ENCODE measurements around the gene COQ2.
A peak's percentile ranks its signal among the peaks of the same experiment; 100 is the strongest.
"Not testable (repeated sequence)": the region's sequence is repeated elsewhere in the genome, so short reads cannot be mapped to it uniquely, and the experiment has no call there.

Gene COQ2, protein sequence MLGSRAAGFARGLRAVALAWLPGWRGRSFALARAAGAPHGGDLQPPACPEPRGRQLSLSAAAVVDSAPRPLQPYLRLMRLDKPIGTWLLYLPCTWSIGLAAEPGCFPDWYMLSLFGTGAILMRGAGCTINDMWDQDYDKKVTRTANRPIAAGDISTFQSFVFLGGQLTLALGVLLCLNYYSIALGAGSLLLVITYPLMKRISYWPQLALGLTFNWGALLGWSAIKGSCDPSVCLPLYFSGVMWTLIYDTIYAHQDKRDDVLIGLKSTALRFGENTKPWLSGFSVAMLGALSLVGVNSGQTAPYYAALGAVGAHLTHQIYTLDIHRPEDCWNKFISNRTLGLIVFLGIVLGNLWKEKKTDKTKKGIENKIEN

GRCh38 chr4:83284193-83285054 is at the start of gene COQ2:
Gene COQ2 (minus strand): TSS chr4:83284798. CDS start chr4:83284764, 34 bp downstream.
- DNase-seq: peak; percentile 93 to 94

DNA sequence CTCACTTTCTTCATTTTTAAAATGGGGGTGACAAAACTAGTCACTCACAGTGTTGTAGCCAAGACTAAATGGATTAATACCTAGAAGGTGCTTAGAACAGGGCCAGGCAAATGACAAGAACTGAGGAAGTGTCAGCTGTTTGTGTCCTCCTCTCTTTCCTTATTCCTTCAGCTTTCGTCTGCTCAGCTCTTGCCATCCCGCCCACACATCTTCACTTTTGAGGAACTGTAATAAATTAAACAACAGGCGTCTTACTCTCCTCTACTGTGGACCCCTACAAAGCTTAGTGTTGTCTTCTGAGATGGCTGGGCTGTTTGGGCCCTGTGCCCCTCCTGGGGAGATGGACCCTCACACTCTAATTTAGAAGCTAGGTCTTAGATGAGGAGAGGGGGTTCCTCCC is 47.4 kb upstream of the COQ2 start:
- DNase-seq: no peak

- DNase-seq: no peak
Observed at GRCh38 chr4:83329521-83330110, 45.0 kb upstream of the COQ2 start.

GRCh38 chr4:83328521-83329187 is 44.1 kb upstream of the COQ2 start:
- no peak for DNase-seq

- DNase-seq: no peak
Observed at GRCh38 chr4:83326546-83326945, 41.9 kb upstream of the COQ2 start.

- not testable (repeated sequence) for DNase-seq
Observed at GRCh38 chr4:83325306-83325705, 40.7 kb upstream of the COQ2 start.

DNA sequence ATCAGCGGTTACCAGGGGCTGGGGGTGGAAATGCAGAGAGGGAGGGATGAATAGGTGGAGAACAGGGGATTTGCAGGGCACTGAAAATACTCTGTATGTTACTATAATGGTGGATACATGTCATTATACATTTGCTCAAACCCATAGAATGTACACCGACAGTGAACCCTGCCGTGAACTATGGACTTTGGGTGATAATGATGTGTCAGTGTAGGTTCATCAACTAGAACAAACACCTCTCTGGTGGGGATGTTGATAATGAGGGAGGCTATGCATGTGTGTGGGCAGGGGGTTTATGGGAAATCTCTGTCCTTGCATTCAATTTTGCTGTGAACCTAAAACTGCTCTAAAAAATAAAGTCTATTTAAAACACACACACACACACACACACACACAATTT is 38.5 kb upstream of the COQ2 start:
- no peak for DNase-seq

GRCh38 chr4:83320548-83320947 is 36.0 kb upstream of the COQ2 start:
- peak in 1 of 2 donors; percentile 75 for DNase-seq

- no peak for DNase-seq
Observed at GRCh38 chr4:83318666-83319065, 34.1 kb upstream of the COQ2 start.

DNA sequence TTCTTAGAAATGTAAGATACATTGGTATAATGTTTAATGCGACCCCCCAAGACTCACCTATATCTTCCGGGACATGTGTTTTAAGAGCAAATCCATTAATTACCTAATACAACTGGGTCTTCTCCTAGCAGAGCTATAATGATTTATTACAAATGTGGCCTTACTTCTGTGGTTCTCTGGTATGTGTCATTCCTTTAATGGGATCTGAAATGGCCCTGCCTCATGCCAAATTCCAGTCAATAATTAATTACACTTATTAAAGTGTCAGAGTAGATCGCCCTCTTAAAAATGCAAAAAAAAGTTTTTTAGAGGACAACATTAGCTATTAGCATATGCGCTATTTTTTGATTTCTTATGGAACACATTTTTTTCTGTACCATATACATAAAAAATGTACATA is 33.1 kb upstream of the COQ2 start:
- no peak for DNase-seq

GRCh38 chr4:83316459-83317165 is 32.0 kb upstream of the COQ2 start:
- DNase-seq: peak in 1 of 2 donors; percentile 48

GRCh38 chr4:83315341-83315870 is 30.8 kb upstream of the COQ2 start:
- DNase-seq: no peak

- DNase-seq: no peak
Observed at GRCh38 chr4:83308672-83309071, 24.1 kb upstream of the COQ2 start.

DNA sequence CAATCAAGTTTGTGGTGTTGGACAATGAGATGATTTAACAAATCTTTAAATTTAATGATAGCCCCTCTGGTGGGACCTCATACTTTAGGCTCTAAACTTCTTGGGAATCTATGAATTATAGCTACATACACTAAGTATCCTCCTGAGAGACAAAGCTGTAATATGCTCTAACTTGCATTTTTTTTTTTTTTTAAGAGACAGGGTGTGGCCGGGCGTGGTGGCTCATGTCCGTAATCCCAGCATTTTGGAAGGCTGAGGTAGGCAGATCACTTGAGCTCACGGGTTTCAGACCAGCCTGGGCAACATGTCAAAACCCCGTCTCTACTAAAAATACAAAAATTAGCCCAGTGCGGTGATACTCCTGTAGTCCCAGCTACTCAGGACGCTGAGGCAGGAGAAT is 23.3 kb upstream of the COQ2 start:
- DNase-seq: no peak

- DNase-seq: no peak
Observed at GRCh38 chr4:83305187-83305586, 20.6 kb upstream of the COQ2 start.

GRCh38 chr4:83297548-83298260 is 13.1 kb upstream of the COQ2 start:
- peak in 1 of 2 donors; percentile 28 for DNase-seq

DNA sequence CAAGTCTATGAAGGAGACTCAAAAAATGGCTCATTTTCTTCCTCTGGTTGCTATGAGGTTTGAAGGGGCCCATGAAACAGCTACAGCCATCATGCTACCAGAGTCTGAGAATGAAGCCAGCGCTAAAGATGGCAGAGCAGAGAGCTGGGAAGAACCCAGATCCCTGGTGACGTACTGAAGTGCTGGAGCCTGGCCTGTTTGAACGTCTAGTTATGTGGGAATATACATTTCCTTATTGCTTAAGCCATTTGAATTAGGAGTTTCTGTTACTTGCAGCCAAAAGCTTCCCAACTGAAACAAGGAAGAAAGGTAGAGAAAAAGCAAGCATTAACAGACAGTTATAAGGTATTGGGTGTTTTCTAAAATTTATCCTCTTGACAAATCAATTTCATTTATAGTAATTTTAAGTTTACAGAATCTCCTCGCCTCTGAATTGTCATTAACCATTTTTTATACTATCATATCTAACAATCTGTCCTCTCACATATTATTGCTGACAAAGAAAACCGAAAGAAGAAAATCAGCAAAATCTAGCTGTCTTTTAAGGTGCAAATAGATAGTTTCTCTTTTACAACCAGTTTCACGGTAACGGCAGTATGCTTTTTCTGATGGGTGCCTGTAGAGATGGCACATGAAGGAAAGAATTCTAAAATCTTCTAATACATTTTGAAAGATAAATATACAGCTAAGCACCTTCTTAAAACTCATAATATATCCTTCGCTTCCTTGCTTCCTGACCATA is 8.9 kb upstream of the COQ2 start:
- no peak for DNase-seq

DNA sequence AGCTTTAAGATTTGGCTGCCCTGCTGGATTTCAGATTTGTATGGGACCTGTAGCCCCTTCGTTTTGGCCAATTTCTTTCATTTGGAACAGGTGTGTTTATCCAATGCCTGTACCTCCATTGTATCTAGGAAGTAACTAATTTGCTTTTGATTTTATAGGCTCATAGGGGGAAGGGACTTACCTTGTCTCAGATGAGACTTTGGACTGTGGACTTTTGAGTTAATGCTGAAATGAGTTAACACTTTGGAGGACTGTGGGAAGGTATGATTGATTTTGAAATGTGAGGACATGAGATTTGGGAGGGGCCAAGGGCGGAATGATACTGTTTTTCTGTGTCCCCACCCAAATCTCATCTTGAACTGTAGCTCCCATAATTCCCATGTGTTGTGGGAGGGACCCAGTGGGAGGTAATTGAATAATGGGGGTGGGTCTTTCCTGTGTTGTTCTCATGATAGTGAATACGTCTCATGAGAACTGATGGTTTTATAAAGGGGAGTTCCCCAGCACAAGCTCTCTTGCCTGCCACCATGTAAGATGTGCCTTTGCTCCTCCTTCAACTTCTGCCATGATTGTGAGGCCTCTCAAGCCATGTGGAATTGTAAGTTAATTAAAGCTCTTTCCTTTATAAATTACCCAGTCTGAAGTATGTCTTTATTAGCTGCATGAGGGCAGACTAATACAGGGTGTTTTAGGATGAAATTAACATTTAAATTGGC is 5.6 kb upstream of the COQ2 start:
- not testable (repeated sequence) for DNase-seq

GRCh38 chr4:83288381-83288780 is 3.8 kb upstream of the COQ2 start:
- DNase-seq: not testable (repeated sequence)

DNA sequence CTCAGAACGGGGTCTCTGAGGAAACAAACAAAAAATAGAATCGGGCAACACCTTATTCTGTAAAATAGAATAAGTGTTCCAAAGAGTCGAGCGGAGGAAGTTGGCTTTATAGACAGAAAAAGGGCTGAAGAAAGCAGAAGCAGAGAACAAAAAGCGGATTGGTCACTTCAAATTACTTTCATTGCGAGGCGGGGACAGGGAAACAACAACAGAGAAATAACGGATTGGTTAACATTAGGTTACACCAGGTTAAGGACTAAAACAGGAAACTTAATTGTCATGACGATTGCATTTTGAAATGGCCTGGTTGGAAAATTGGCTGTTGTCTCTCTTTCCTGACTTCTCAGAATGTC is 433 bp upstream of the COQ2 start:
- DNase-seq: peak; percentile 67 to 68

Measured in CD4-positive, alpha-beta T cell treated with Interleukin-4 for 1 hour (primary cell).